B cell (primary cell): ENCODE data around the gene CDC14A. TPM values are rescaled to one million over a fixed set of nuclear protein-coding genes. Genes with fewer than 3 reads are reported as not detected.
A peak's percentile ranks its signal among the peaks of the same experiment; 100 is the strongest.

ENCODE experiments used
- ATAC-seq: fragments of 200-7000 bp; cut with Tn5 transposase; one replicate; pipeline ENCODE4 v1.10.0; 2021; ENCODE audit warnings: low read depth, mild to moderate bottlenecking, moderate number of reproducible peaks, moderate library complexity
- CTCF ChIA-PET: fragments of 350-600 bp; sonication (Branson Sonifier 250); formaldehyde crosslinking; loops from one replicate; lab custom pipeline; 2021; ENCODE audit warnings: antibody characterized with exemption, inconsistent platforms; lab: Charles Lee
- POLR2A ChIA-PET: fragments of 350-600 bp; sonication (Branson Sonifier 250); formaldehyde crosslinking; loops from one replicate; lab custom pipeline; 2021; ENCODE audit warnings: antibody characterized with exemption; lab: Charles Lee
- DNase-seq: peaks from one replicate; pipeline ENCODE4 v3.0.0; 2013
- H2AFZ ChIP-seq: 2 replicates; pipeline ENCODE4 v1.6.1; 2012; ENCODE audit warnings: mild to moderate bottlenecking, low read depth, low read length; ENCODE audit not compliant: insufficient read depth, poor library complexity, severe bottlenecking
- H3K27ac ChIP-seq, 2 donors: 1 replicate in 1 of 2; 2 replicates in 1 of 2; pipeline ENCODE4 v1.5.1; 2012 to 2013; ENCODE audit warnings: low read length in 2 of 2, mild to moderate bottlenecking in 2 of 2, moderate library complexity in 1 of 2
- H3K27me3 ChIP-seq, 4 experiments: fragments of 200-600 bp in 1 of 4; sonication (generic) in 1 of 4; replicated peaks in 1 of 4; 1 replicate in 2 of 4; 2 replicates in 2 of 4; pipeline versions ENCODE4 v1.6.1 to v1.7.0; 2013 to 2016; ENCODE audit warnings: low read length in 3 of 4, mild to moderate bottlenecking in 2 of 4, mixed read lengths in 1 of 4, moderate library complexity in 1 of 4; ENCODE audit not compliant: insufficient read depth in 4 of 4, control insufficient read depth in 3 of 4; ENCODE audit errors: control extremely low read depth in 1 of 4
- H3K36me3 ChIP-seq, 2 experiments: replicated peaks in 1 of 2; 1 replicate in 1 of 2; 2 replicates in 1 of 2; pipeline versions ENCODE4 v1.6.1 to v1.7.1; 2013; ENCODE audit warnings: low read length in 1 of 2; ENCODE audit not compliant: insufficient read depth in 2 of 2, control insufficient read depth in 1 of 2; ENCODE audit errors: control extremely low read depth in 1 of 2, extremely low read depth in 1 of 2
- H3K4me1 ChIP-seq, 2 donors: fragments of 200-600 bp in 1 of 2; sonication (generic) in 1 of 2; 1 replicate in 1 of 2; 2 replicates in 1 of 2; pipeline versions ENCODE4 v1.5.1 to v1.6.1; 2013 to 2017; ENCODE audit warnings: low read length in 2 of 2; ENCODE audit not compliant: control insufficient read depth in 2 of 2, insufficient read depth in 2 of 2
- H3K4me2 ChIP-seq: replicated peaks from 2 replicates; pipeline ENCODE3; 2012; ENCODE audit warnings: mild to moderate bottlenecking, low read depth, low read length; ENCODE audit not compliant: poor library complexity, severe bottlenecking
- H3K4me3 ChIP-seq, 5 experiments: fragments of 200-600 bp in 1 of 5; sonication (generic) in 1 of 5; 1 replicate in 3 of 5; 2 replicates in 2 of 5; pipeline versions ENCODE4 v1.5.1 to v1.7.0; 2011 to 2016; ENCODE audit warnings: low read length in 4 of 5, mild to moderate bottlenecking in 4 of 5, low read depth in 2 of 5, control low read depth in 1 of 5, moderate library complexity in 1 of 5; ENCODE audit not compliant: insufficient read depth in 1 of 5; ENCODE audit errors: control extremely low read depth in 1 of 5, extremely low read depth in 1 of 5
- H3K79me2 ChIP-seq: fragments of 200-600 bp; sonication (generic); one replicate; pipeline ENCODE4 v1.6.0; 2016; ENCODE audit warnings: low read length; ENCODE audit not compliant: control insufficient read depth, insufficient read depth
- H3K9ac ChIP-seq: fragments of 200-600 bp; sonication (generic); 2 replicates; pipeline ENCODE4 v1.6.1; 2017; ENCODE audit warnings: mild to moderate bottlenecking, low read length, moderate library complexity
- H3K9me3 ChIP-seq, 3 donors: one replicate each; pipeline versions ENCODE4 v1.6.1 to v1.7.1; 2013; ENCODE audit warnings: low read length in 2 of 3; ENCODE audit not compliant: control insufficient read depth in 2 of 3, insufficient read depth in 1 of 3; ENCODE audit errors: control extremely low read depth in 1 of 3
- H4K20me1 ChIP-seq: 2 replicates; pipeline ENCODE4 v1.6.0; 2012; ENCODE audit warnings: mild to moderate bottlenecking, low read length; ENCODE audit not compliant: insufficient read depth, control insufficient read depth, poor library complexity, severe bottlenecking
- H3K27ac Mint-ChIP-seq: one replicate; pipeline ENCODE4 v1.8.0; 2021; ENCODE audit warnings: mixed read lengths
- H3K27me3 Mint-ChIP-seq: one replicate; pipeline ENCODE4 v1.8.0; 2021; ENCODE audit warnings: mixed read lengths
- H3K4me1 Mint-ChIP-seq: one replicate; pipeline ENCODE4 v1.8.0; 2021; ENCODE audit warnings: mixed read lengths
- H3K4me3 Mint-ChIP-seq: one replicate; pipeline ENCODE4 v1.8.0; 2021; ENCODE audit warnings: mixed read lengths
- H3K9me3 Mint-ChIP-seq: one replicate; pipeline ENCODE4 v1.8.0; 2022; ENCODE audit warnings: mixed read lengths; ENCODE audit not compliant: insufficient read depth
- EZH2 ChIP-seq: IDR thresholded peaks from 2 replicates; pipeline ENCODE4 v1.6.1; 2012; ENCODE audit warnings: borderline replicate concordance, low read depth, mild to moderate bottlenecking, moderate library complexity, low read length; ENCODE audit not compliant: insufficient read depth, poor library complexity, severe bottlenecking
- WGBS: methylation state at CpG from one replicate; pipeline ENCODE4 v1.1.5; 2013; ENCODE audit warnings: missing lambda C conversion rate; ENCODE audit not compliant: insufficient coverage; 5-methylcytosine and 5-hydroxymethylcytosine counted together
- intact Hi-C: fragments of 100-400 bp; cut with micrococcal nuclease; formaldehyde crosslinking; loops from one replicate; pipeline ENCODE4 v1.10.0; 2022
- polyA plus RNA-seq: library from polyadenylated mRNA; depleted of rRNA; stranded (reverse); fragments of >200 nt; gene quantifications from 2 replicates; pipeline ENCODE4 v1.2.3, GENCODE V29; 2012
- total RNA-seq, 2 donors: library from RNA; stranded (reverse); fragments of 120-200 nt in 1 of 2; gene quantifications; 1 replicate in 1 of 2; 2 replicates in 1 of 2; pipeline versions ENCODE4 v1.2.3 to v1.2.4, GENCODE V29; 2013 to 2022
- TF ChIP-seq, protein P1 (sequence below): fragments of 200-600 bp; IDR thresholded peaks from one replicate; pipeline ENCODE4 v1.8.0; 2022; ENCODE audit warnings: antibody characterized with exemption, mild to moderate bottlenecking

Gene CDC14A
- total and polyA plus RNA-seq, 2 donors (not counting 1 experiment from before 2014, with no cell fraction given): 6.1 to 41.7 TPM

DNA sequence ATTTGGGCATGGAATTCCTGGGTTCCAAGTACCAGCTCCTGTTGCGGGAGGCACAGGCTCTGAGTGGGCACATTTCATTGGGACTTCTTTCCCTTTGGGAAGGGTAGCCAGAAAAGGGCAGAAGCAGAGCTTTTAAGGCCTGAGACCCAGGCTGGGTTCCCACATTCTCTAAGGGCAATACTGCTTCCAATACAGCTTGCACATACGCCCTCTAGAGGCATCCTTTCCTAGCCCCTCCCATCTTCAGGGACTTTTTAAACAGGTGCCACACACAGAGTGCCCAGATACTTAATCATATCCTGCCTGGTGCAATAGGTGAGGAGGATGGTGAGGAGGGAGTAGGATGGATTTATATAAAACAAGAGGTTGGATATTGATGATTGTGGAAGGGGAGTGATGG is 191.3 kb downstream of the CDC14A start:
- Mint-ChIP-seq H3K27ac (no peak overlapping the region), H3K4me1 (no peaks in the 10 kb centered on the region), H3K27me3 (peaks cover 31% of the 10 kb centered on the region), H3K9me3 (no peaks in the 10 kb centered on the region), H3K4me3 (no peak overlapping the region)
- intact Hi-C loops: no loop called here
- no peak overlapping the region for H3K27ac ChIP-seq
- no peak overlapping the region for H2AFZ ChIP-seq
- no peaks in the 10 kb centered on the region for H3K36me3 ChIP-seq
- H3K79me2 ChIP-seq: no peaks in the 10 kb centered on the region
- no CpG with 5 or more reads among the region's 2 CpGs for WGBS
- TF ChIP-seq, protein P1, sequence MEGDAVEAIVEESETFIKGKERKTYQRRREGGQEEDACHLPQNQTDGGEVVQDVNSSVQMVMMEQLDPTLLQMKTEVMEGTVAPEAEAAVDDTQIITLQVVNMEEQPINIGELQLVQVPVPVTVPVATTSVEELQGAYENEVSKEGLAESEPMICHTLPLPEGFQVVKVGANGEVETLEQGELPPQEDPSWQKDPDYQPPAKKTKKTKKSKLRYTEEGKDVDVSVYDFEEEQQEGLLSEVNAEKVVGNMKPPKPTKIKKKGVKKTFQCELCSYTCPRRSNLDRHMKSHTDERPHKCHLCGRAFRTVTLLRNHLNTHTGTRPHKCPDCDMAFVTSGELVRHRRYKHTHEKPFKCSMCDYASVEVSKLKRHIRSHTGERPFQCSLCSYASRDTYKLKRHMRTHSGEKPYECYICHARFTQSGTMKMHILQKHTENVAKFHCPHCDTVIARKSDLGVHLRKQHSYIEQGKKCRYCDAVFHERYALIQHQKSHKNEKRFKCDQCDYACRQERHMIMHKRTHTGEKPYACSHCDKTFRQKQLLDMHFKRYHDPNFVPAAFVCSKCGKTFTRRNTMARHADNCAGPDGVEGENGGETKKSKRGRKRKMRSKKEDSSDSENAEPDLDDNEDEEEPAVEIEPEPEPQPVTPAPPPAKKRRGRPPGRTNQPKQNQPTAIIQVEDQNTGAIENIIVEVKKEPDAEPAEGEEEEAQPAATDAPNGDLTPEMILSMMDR: peak; percentile 33
- no peak for TF ChIP-seq EZH2
- DNase-seq (peak; percentile 14), ATAC-seq (no peak)
- H3K4me3 ChIP-seq: no peak overlapping the region
- ChIA-PET POLR2A (no interaction called here), CTCF (interaction anchor here (0.6 to 1.1 kb wide), 4 partner anchors 11 to 490 kb away, joined by 3 to 4 read pairs (median 3); no protein-coding TSS in a partner anchor)
- peaks cover 9 to 13% of the 10 kb centered on the region in 2 donors for H3K4me1 ChIP-seq
- no peak overlapping the region for H3K4me2 ChIP-seq
- H4K20me1 ChIP-seq: no peaks in the 10 kb centered on the region
- H3K9me3 ChIP-seq: peaks cover 0 to 4% (median 0%) of the 10 kb centered on the region in 3 donors
- H3K9ac ChIP-seq: no peak overlapping the region
- peaks cover 0 to 19% (median 8%) of the 10 kb centered on the region in 4 experiments for H3K27me3 ChIP-seq

DNA sequence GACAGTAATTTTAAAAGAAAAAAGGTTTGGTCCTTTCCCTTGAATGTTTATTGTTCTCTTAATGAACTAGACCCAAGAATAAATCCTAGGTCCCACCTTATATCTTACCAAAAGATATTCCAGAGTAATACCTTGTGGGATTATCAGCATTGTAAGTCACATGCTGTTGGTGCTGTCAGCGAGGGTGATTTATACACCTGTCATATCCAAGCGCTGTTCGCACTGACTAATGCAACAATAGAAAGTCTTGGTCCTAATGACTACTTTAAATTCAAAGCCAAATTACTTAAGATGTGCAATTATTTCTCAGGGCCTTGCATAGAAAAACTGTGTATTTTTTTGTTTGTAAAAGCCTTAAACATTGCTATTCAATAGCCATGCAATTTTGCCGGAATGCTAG is 192.5 kb downstream of the CDC14A start:
- DNase-seq (no peak), ATAC-seq (no peak)
- POLR2A ChIA-PET: no interaction called here
- H3K4me1 ChIP-seq: peaks cover 3 to 4% of the 10 kb centered on the region in 2 donors
- no peaks in the 10 kb centered on the region for H3K36me3 ChIP-seq
- Mint-ChIP-seq H3K4me1 (no peaks in the 10 kb centered on the region), H3K27ac (no peak overlapping the region), H3K27me3 (peaks cover 36% of the 10 kb centered on the region), H3K9me3 (no peaks in the 10 kb centered on the region), H3K4me3 (no peak overlapping the region)
- intact Hi-C loops: no loop called here
- H3K4me3 ChIP-seq: no peak overlapping the region
- CTCF ChIA-PET: no interaction called here
- H3K79me2 ChIP-seq: no peaks in the 10 kb centered on the region
- H3K4me2 ChIP-seq: no peak overlapping the region
- no peak overlapping the region for H2AFZ ChIP-seq
- no peaks in the 10 kb centered on the region for H3K9me3 ChIP-seq
- 100% methylated on average over 1 of the region's 4 CpGs for WGBS
- no peaks in the 10 kb centered on the region for H4K20me1 ChIP-seq
- peaks cover 0 to 13% (median 6%) of the 10 kb centered on the region in 4 experiments for H3K27me3 ChIP-seq
- no peak for TF ChIP-seq EZH2
- no peak overlapping the region for H3K9ac ChIP-seq
- H3K27ac ChIP-seq: no peak overlapping the region
